Calu3 (cell line): ENCODE data around the gene VPS50. TPM values are rescaled to one million over a fixed set of nuclear protein-coding genes. Genes with fewer than 3 reads are reported as not detected.

Experiments used
- BruUV-seq: library from RNA; stranded (reverse); fragments of 400-500 nt; replicated peaks from 2 replicates; lab custom pipeline; 2021; lab: Mats Ljungman, UMichigan
- CTCF ChIA-PET: fragments of 300-600 bp; sonication (Branson Sonifier 250); formaldehyde crosslinking; loops from one replicate; lab custom pipeline; 2022; ENCODE audit warnings: antibody characterized with exemption; lab: Charles Lee
- DNase-seq: peaks from one replicate; pipeline ENCODE4 v3.0.0; 2022
- H3K27ac Mint-ChIP-seq: one replicate; pipeline ENCODE4 v1.8.0; 2022; ENCODE audit warnings: mixed read lengths; ENCODE audit not compliant: unreplicated experiment
- H3K27me3 Mint-ChIP-seq: one replicate; pipeline ENCODE4 v1.8.0; 2022; ENCODE audit warnings: mixed read lengths; ENCODE audit not compliant: unreplicated experiment
- H3K36me3 Mint-ChIP-seq: one replicate; pipeline ENCODE4 v1.8.0; 2022; ENCODE audit warnings: mild to moderate bottlenecking, moderate library complexity, mixed read lengths; ENCODE audit not compliant: insufficient read depth, unreplicated experiment
- H3K4me1 Mint-ChIP-seq: one replicate; pipeline ENCODE4 v1.8.0; 2022; ENCODE audit warnings: mild to moderate bottlenecking, low read depth, mixed read lengths; ENCODE audit not compliant: unreplicated experiment
- H3K4me3 Mint-ChIP-seq: one replicate; pipeline ENCODE4 v1.8.0; 2022; ENCODE audit warnings: mild to moderate bottlenecking, low read depth, moderate library complexity, mixed read lengths; ENCODE audit not compliant: unreplicated experiment
- H3K9me3 Mint-ChIP-seq: one replicate; pipeline ENCODE4 v1.8.0; 2022; ENCODE audit warnings: low read depth, mixed read lengths; ENCODE audit not compliant: unreplicated experiment
- CTCF ChIP-seq: fragments of 200-600 bp; IDR thresholded peaks from one replicate; pipeline ENCODE4 v1.8.0; 2022; ENCODE audit warnings: antibody characterized with exemption; ENCODE audit not compliant: unreplicated experiment
- intact Hi-C: fragments of 100-400 bp; cut with micrococcal nuclease; formaldehyde crosslinking; loops from one replicate; pipeline ENCODE4 v1.10.0; 2022; ENCODE audit not compliant: unreplicated experiment
- total RNA-seq: library from RNA; stranded (reverse); gene quantifications from 2 replicates; pipeline ENCODE4 v1.2.3, GENCODE V29; 2022

VPS50 gene
- total RNA-seq, 1 experiment from 2014 or later, result 36.9 TPM

DNA sequence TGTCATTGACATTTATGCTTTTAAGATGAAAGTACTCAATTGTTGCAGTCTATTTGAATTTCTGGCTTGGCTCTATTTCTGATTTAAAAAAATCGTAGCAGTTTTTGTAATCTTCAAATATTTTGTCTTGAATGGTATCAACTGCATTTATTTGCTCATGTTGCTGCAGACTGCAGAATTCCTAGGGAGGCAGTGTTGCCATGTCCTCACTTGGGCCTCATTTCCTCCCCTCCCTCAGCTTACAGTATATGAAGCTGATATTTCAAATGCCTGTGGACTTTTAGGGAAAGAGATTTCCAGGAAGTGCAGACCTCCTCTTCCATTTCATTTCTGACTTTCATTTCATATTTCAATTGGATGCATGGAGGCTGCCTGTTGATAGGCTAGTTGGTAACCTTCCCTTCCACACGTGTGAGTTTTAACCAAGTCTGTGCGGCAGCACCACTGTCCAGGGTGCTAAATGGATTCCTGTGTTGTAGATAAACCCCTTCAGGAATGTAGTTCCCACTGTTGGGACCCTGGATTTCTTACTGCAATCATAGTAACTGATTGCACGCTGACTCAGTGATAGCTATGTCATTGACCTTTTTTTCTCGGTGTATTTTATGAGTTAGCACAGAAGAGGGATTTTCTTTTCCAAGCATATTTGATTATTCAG lies 17.5 kb downstream of the VPS50 start:
- Mint-ChIP-seq H3K9me3 (no peaks in the 10 kb centered on the region), H3K4me1 (no peaks in the 10 kb centered on the region), H3K36me3 (no peaks in the 10 kb centered on the region), H3K27ac (no peak overlapping the region), H3K27me3 (no peaks in the 10 kb centered on the region), H3K4me3 (no peak overlapping the region)
- no peak for TF ChIP-seq CTCF
- DNase-seq, result no peak
- BruUV-seq, result no TSS peak
- CTCF ChIA-PET, result no interaction called here
- intact Hi-C loops, result loop anchor here (5.0 kb wide), 1 partner anchor 123 kb away; no protein-coding TSS in a partner anchor

GRCh38 chr7:93258661-93259060 lies 26.5 kb downstream of the VPS50 start:
- BruUV-seq, result no TSS peak
- DNase-seq, result no peak
- Mint-ChIP-seq H3K4me3 (no peak overlapping the region), H3K4me1 (no peaks in the 10 kb centered on the region), H3K9me3 (no peaks in the 10 kb centered on the region), H3K27me3 (no peaks in the 10 kb centered on the region), H3K36me3 (no peaks in the 10 kb centered on the region), H3K27ac (no peak overlapping the region)
- CTCF ChIA-PET, result no interaction called here
- TF ChIP-seq CTCF, result no peak
- intact Hi-C loops, result no loop called here

DNA sequence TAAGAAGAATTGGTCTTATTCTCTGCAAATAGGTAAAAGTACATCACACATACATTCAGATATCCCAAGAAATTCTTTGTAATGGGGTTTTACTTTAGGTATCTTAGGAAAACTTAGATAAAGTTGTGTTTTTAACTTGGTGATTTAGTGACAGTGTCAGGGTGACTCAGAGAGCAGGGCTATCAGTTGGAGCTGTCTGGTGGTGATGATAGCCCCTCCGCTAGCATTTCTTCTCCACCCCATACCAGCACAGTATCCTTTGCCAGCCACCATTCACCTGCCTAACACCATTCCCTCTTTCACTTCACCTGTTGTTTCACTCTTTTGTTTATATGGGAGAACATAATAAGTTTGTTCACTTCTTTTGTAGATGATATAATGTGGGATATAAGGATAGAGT lies 30.4 kb downstream of the VPS50 start:
- no peak overlapping the region for H3K4me3 Mint-ChIP-seq
- no peaks in the 10 kb centered on the region for H3K36me3 Mint-ChIP-seq
- CTCF ChIA-PET, result no interaction called here
- DNase-seq, result no peak
- BruUV-seq, result no TSS peak
- H3K27ac Mint-ChIP-seq, result no peak overlapping the region
- no peaks in the 10 kb centered on the region for H3K9me3 Mint-ChIP-seq
- intact Hi-C loops, result no loop called here
- H3K27me3 Mint-ChIP-seq, result no peaks in the 10 kb centered on the region
- no peak for TF ChIP-seq CTCF
- H3K4me1 Mint-ChIP-seq, result no peaks in the 10 kb centered on the region

GRCh38 chr7:93265220-93265619 lies 33.1 kb downstream of the VPS50 start:
- Mint-ChIP-seq H3K27me3 (no peaks in the 10 kb centered on the region), H3K4me1 (no peaks in the 10 kb centered on the region), H3K36me3 (no peaks in the 10 kb centered on the region), H3K9me3 (no peaks in the 10 kb centered on the region), H3K27ac (no peak overlapping the region), H3K4me3 (no peak overlapping the region)
- no peak for DNase-seq
- intact Hi-C loops, result no loop called here
- BruUV-seq, result no TSS peak
- CTCF ChIA-PET, result no interaction called here
- no peak for TF ChIP-seq CTCF
